Astrocyte of the cerebellum (primary cell): ENCODE results near the gene ACACA.
"Not testable (repeated sequence)": the region's sequence is repeated elsewhere in the genome, so short reads cannot be mapped to it uniquely, and the experiment has no call there.

Experiments used
- DNase-seq: peaks from one replicate; pipeline ENCODE4 v3.0.0-alpha.2; 2011; ENCODE audit warnings: low read depth
- H3K4me3 ChIP-seq: 2 replicates; pipeline ENCODE4 v1.5.1; 2011; ENCODE audit warnings: mild to moderate bottlenecking, low read depth, low read length, moderate library complexity
- CTCF ChIP-seq: IDR thresholded peaks from 2 replicates; pipeline ENCODE4 v1.5.1; 2012; ENCODE audit warnings: low read length, low read depth, moderate library complexity, mild to moderate bottlenecking; ENCODE audit errors: missing control alignments
- in situ Hi-C: cut with HindIII; loops from 2 replicates; pipeline ENCODE4 v1.10.0; 2017; ENCODE audit warnings: low sequenced_read_pairs

Gene ACACA

GRCh38 chr17:37082985-37083384 lies 323.7 kb downstream of the ACACA start:
- no peak for DNase-seq

GRCh38 chr17:37082311-37082860 lies 324.2 kb downstream of the ACACA start:
- no peak overlapping the region for H3K4me3 ChIP-seq
- in situ Hi-C loops = no loop called here
- no peak for DNase-seq
- TF ChIP-seq CTCF = no peak

More at GRCh38 chr17:37082985-37083384, 323.7 kb downstream of the ACACA start:
- TF ChIP-seq CTCF = no peak
- H3K4me3 ChIP-seq = no peak overlapping the region
- in situ Hi-C loops = no loop called here

GRCh38 chr17:37081287-37081686 lies 325.3 kb downstream of the ACACA start:
- in situ Hi-C loops = no loop called here
- no peak for DNase-seq

GRCh38 chr17:37079735-37080134 lies 326.9 kb downstream of the ACACA start:
- TF ChIP-seq CTCF = no peak
- in situ Hi-C loops = no loop called here
- no peak overlapping the region for H3K4me3 ChIP-seq
- no peak for DNase-seq

More at GRCh38 chr17:37081287-37081686, 325.3 kb downstream of the ACACA start:
- H3K4me3 ChIP-seq = no peak overlapping the region
- TF ChIP-seq CTCF = no peak

- no peak for TF ChIP-seq CTCF
- no peak for DNase-seq
- in situ Hi-C loops = no loop called here
Observed at GRCh38 chr17:37079065-37079708, 327.4 kb downstream of the ACACA start.

GRCh38 chr17:37073464-37073863 lies 333.2 kb downstream of the ACACA start:
- in situ Hi-C loops = loop anchor here (25.0 kb wide), 1 partner anchor 436 kb away; no protein-coding TSS in a partner anchor
- H3K4me3 ChIP-seq, DNase-seq: not testable (repeated sequence)

More at GRCh38 chr17:37079065-37079708, 327.4 kb downstream of the ACACA start:
- H3K4me3 ChIP-seq = no peak overlapping the region

- no peak overlapping the region for H3K4me3 ChIP-seq
- DNase-seq = no peak
- in situ Hi-C loops = loop anchor here (25.0 kb wide), 1 partner anchor 432 kb away; no protein-coding TSS in a partner anchor
- no peak for TF ChIP-seq CTCF
Observed at GRCh38 chr17:37069087-37069486, 337.5 kb downstream of the ACACA start.
